ENCODE measurements around the gene PLEKHM2. TPM values are rescaled to one million over a fixed set of nuclear protein-coding genes. Genes with fewer than 3 reads are reported as not detected.

PLEKHM2 gene
- polyA plus RNA-seq, 1 experiment = 24.4 TPM

- CTCF ChIA-PET = interaction anchor here (0.7 kb wide), 1 partner anchor 8 kb away, joined by 5 read pairs; no protein-coding TSS in a partner anchor
- Histone ChIP-seq H3K27me3 (ENCODE audit: control insufficient read depth, insufficient read depth, low read length) (no peaks in the 10 kb centered on the region), H3K4me3 (ENCODE audit: low read depth, low read length) (no peak overlapping the region), H3K9me3 (ENCODE audit: control insufficient read depth, insufficient read depth, low read length) (no peaks in the 10 kb centered on the region), H3K27ac (ENCODE audit: low read depth, low read length) (no peak overlapping the region)
- TF ChIP-seq CTCF (IDR thresholded peaks at IDR 0.05; ENCODE audit: low read depth, low read length) = no peak
- POLR2A ChIA-PET = no interaction called here
- DNase-seq (ENCODE audit: low read depth, low spot score) = no peak
Observed at GRCh38 chr1:15749399-15750291, 65.5 kb downstream of the PLEKHM2 start.

- POLR2A ChIA-PET = no interaction called here
- Histone ChIP-seq H3K4me3 (ENCODE audit: low read depth, low read length) (no peak overlapping the region), H3K27ac (ENCODE audit: low read depth, low read length) (no peak overlapping the region), H3K27me3 (ENCODE audit: control insufficient read depth, insufficient read depth, low read length) (peaks cover 3% of the 10 kb centered on the region), H3K9me3 (ENCODE audit: control insufficient read depth, insufficient read depth, low read length) (no peaks in the 10 kb centered on the region)
- no peak for TF ChIP-seq CTCF (IDR thresholded peaks at IDR 0.05; ENCODE audit: low read depth, low read length)
- DNase-seq (ENCODE audit: low read depth, low spot score) = no peak
- CTCF ChIA-PET = interaction anchor here (0.6 kb wide), 1 partner anchor 10 kb away, joined by 5 read pairs; no protein-coding TSS in a partner anchor
Observed at GRCh38 chr1:15750924-15751323, 66.8 kb downstream of the PLEKHM2 start.

GRCh38 chr1:15751717-15752116 lies 67.6 kb downstream of the PLEKHM2 start:
- TF ChIP-seq CTCF (IDR thresholded peaks at IDR 0.05; ENCODE audit: low read depth, low read length) = no peak
- H3K27me3 ChIP-seq (ENCODE audit: control insufficient read depth, insufficient read depth, low read length) = peaks cover 3% of the 10 kb centered on the region
- POLR2A ChIA-PET = no interaction called here
- H3K4me3 ChIP-seq (ENCODE audit: low read depth, low read length) = no peak overlapping the region
- H3K9me3 ChIP-seq (ENCODE audit: control insufficient read depth, insufficient read depth, low read length) = no peaks in the 10 kb centered on the region
- H3K27ac ChIP-seq (ENCODE audit: low read depth, low read length) = no peak overlapping the region
- DNase-seq (ENCODE audit: low read depth, low spot score) = no peak
- CTCF ChIA-PET = interaction anchor here (0.6 kb wide), 1 partner anchor 10 kb away, joined by 5 read pairs; no protein-coding TSS in a partner anchor

- ChIA-PET POLR2A (no interaction called here), CTCF (interaction anchor here (1.8 kb wide), 1 partner anchor 12 kb away, joined by 5 read pairs; no protein-coding TSS in a partner anchor)
- TF ChIP-seq CTCF (IDR thresholded peaks at IDR 0.05; ENCODE audit: low read depth, low read length) = no peak
- no peak for DNase-seq (ENCODE audit: low read depth, low spot score)
- H3K27ac ChIP-seq (ENCODE audit: low read depth, low read length) = no peak overlapping the region
- no peak overlapping the region for H3K4me3 ChIP-seq (ENCODE audit: low read depth, low read length)
- H3K9me3 ChIP-seq (ENCODE audit: control insufficient read depth, insufficient read depth, low read length) = no peaks in the 10 kb centered on the region
- H3K27me3 ChIP-seq (ENCODE audit: control insufficient read depth, insufficient read depth, low read length) = peaks cover 3% of the 10 kb centered on the region
Observed at GRCh38 chr1:15753776-15754175, 69.7 kb downstream of the PLEKHM2 start.

GRCh38 chr1:15755021-15755645 lies 71.0 kb downstream of the PLEKHM2 start:
- ChIA-PET CTCF (no interaction called here), POLR2A (interaction anchor here (0.6 kb wide), 1 partner anchor 73 kb away, joined by 3 read pairs; no protein-coding TSS in a partner anchor)
- no peak for DNase-seq (ENCODE audit: low read depth, low spot score)
- no peak for TF ChIP-seq CTCF (IDR thresholded peaks at IDR 0.05; ENCODE audit: low read depth, low read length)
- no peak overlapping the region for H3K27ac ChIP-seq (ENCODE audit: low read depth, low read length)
- peaks cover 3% of the 10 kb centered on the region; the same call in 1 of the 2 replicates for H3K9me3 ChIP-seq (ENCODE audit: control insufficient read depth, insufficient read depth, low read length)
- H3K4me3 ChIP-seq (ENCODE audit: low read depth, low read length) = no peak overlapping the region
- H3K27me3 ChIP-seq (ENCODE audit: control insufficient read depth, insufficient read depth, low read length) = peaks cover 3% of the 10 kb centered on the region
